Tibial nerve (tissue), 4 donors: ENCODE measurements around the gene NRXN3. TPM values are rescaled to one million over a fixed set of nuclear protein-coding genes. Genes with fewer than 3 reads are reported as not detected.

Source experiments
- DNase-seq, 2 donors: peaks; one replicate each; pipeline ENCODE4 v3.0.0-alpha.2; 2019; ENCODE audit warnings: low spot score in 2 of 2
- H3K27ac ChIP-seq, 4 donors: fragments of 200-600 bp; sonication (generic) in 3 of 4; one replicate each; pipeline ENCODE4 v1.5.1; 2017 to 2019; ENCODE audit warnings: mild to moderate bottlenecking in 1 of 4
- H3K27me3 ChIP-seq, 2 donors: fragments of 200-600 bp; sonication (generic) in 1 of 2; one replicate each; pipeline versions ENCODE4 v1.5.1 to v1.6.0; 2017 to 2019
- H3K36me3 ChIP-seq, 3 donors: fragments of 200-600 bp; sonication (generic); one replicate each; pipeline ENCODE4 v1.5.1; 2018 to 2019
- H3K4me1 ChIP-seq, 4 donors: fragments of 200-600 bp; sonication (generic) in 3 of 4; one replicate each; pipeline ENCODE4 v1.5.1; 2017 to 2019
- H3K4me3 ChIP-seq, 4 donors: fragments of 200-600 bp; sonication (generic) in 3 of 4; one replicate each; pipeline ENCODE4 v1.5.1; 2017 to 2019; ENCODE audit warnings: mild to moderate bottlenecking in 1 of 4, moderate library complexity in 1 of 4
- H3K9me3 ChIP-seq, 4 donors: fragments of 200-600 bp; sonication (generic) in 3 of 4; one replicate each; pipeline ENCODE4 v1.5.1; 2017 to 2019
- CTCF ChIP-seq, 5 experiments: fragments of 200-600 bp in 3 of 5; fragments of 450-650 bp in 2 of 5; sonication (generic) in 3 of 5; IDR thresholded peaks; one replicate each; pipeline ENCODE4 v1.5.1; 2016 to 2019; ENCODE audit warnings: antibody characterized with exemption in 5 of 5, mild to moderate bottlenecking in 3 of 5, moderate library complexity in 2 of 5
- EP300 ChIP-seq, 2 donors: sonication (generic); formaldehyde crosslinking; IDR thresholded peaks; one replicate each; pipeline ENCODE4 v1.6.1; 2017; ENCODE audit warnings: antibody characterized with exemption in 2 of 2, mild to moderate bottlenecking in 1 of 2
- POLR2A ChIP-seq, 2 donors: fragments of 450-650 bp; IDR thresholded peaks; one replicate each; pipeline ENCODE4 v1.6.1; 2017; ENCODE audit warnings: antibody characterized with exemption in 2 of 2, mild to moderate bottlenecking in 2 of 2, moderate library complexity in 2 of 2
- WGBS, 2 donors: methylation state at CpG; one replicate each; pipeline ENCODE4 v1.1.5; 2018; 5-methylcytosine and 5-hydroxymethylcytosine counted together
- total RNA-seq, 4 donors: library from RNA; depleted of rRNA; stranded (reverse); fragments of >200 nt; gene quantifications; one replicate each; pipeline ENCODE4 v1.1.0, GENCODE V29; 2016

The NRXN3 gene
- total RNA-seq, 4 donors from 2014 or later: 16.7 to 52.2 (median 19.7) TPM

DNA sequence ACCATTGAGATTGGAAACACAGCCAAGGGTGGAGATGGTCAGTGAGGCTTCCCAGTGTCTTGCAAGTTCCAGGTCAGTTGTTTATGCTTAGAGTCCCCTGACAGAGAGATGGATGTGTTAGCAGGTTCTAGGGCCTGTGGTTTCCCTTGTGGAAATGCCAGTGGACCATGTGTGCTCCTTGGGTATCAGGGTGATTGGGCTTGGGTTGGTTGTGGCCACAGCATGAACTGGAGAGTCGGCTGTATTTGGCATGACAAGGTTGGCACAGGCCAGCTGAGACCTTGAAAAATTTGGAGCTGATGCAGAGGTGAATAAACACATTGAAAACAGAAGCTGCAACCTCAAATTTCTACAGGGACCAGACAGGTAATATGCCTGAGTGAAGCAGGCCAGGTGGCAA, 1373.2 kb downstream of the NRXN3 start:
- WGBS, 2 donors: 87 to 93% methylated on average over 1 of the region's 1 CpG
- no peak for DNase-seq
- Histone ChIP-seq H3K4me3 (no peak overlapping the region), H3K36me3 (no peaks in the 10 kb centered on the region), H3K27ac (no peak overlapping the region), H3K9me3 (no peaks in the 10 kb centered on the region), H3K4me1 (peaks cover 0 to 9% (median 0%) of the 10 kb centered on the region in 4 donors), H3K27me3 (no peaks in the 10 kb centered on the region)
- no peak for TF ChIP-seq POLR2A (IDR thresholded peaks at IDR 0.05)
- no peak for TF ChIP-seq CTCF (IDR thresholded peaks at IDR 0.05)
- no peak for TF ChIP-seq EP300 (IDR thresholded peaks at IDR 0.05)

DNA sequence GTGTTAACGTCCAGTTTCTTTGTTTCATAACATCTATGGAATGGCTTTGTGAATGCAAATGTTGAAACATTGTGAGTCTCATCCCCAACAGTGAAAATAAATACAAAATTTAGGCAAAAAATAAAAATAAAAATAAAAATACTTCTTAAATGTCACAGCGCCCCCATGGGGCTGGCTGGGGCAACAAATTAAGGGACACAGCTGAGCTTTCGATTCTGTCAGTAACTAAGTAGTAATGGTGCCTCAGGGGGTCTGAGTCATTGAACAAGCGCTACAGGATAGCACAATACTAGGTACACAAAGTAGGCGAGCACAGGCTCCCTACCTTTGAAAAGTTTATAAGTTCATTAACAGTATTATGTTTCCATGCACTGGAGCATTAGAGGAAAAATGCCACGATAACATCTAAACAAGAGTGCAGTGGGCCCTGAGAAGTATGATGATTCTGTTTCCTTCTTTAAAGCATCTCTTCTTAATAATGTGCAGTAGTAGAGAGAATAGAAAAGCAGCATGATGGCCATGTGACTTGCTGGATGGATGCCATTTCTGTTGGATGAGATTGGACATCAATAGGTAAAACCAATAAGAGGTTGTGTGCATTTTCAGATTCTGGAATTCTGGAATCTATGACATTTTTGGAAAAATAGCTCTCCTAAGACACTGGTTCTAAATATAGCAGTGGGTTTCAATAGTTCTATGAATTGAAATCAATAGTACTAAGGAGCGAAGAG, 1374.0 kb downstream of the NRXN3 start:
- no peak for DNase-seq
- H3K27ac ChIP-seq: no peak overlapping the region
- H3K9me3 ChIP-seq: no peaks in the 10 kb centered on the region
- H3K4me1 ChIP-seq: peaks cover 0 to 9% (median 0%) of the 10 kb centered on the region in 4 donors
- H3K36me3 ChIP-seq: no peaks in the 10 kb centered on the region
- 62 to 72% methylated on average over 7 of the region's 7 CpGs for WGBS, 2 donors
- H3K4me3 ChIP-seq: no peak overlapping the region
- no peaks in the 10 kb centered on the region for H3K27me3 ChIP-seq
- no peak for TF ChIP-seq POLR2A (IDR thresholded peaks at IDR 0.05)
- TF ChIP-seq CTCF (IDR thresholded peaks at IDR 0.05): peak in 2 of 5 experiments; percentile 7 to 28

DNA sequence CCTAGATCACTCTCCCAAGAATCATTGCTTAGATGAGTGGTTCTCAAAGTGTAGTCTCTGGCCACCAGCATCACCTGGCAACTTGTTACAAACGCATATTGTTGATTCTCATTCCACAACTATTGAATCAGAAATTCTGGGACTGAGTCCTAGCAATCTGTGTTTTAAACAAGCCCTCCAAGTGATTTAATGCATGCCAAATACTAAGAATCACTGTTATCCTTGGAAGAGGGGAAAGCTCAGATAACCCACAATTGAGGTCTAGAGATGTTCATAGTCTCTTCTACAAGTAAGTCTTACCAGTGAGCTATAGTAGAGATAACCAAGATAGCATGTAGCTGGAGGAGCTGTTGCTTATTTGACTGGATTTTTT, 1374.5 kb downstream of the NRXN3 start:
- WGBS, 2 donors: 46 to 75% methylated on average over 1 of the region's 1 CpG
- Histone ChIP-seq H3K36me3 (no peaks in the 10 kb centered on the region), H3K27ac (no peak overlapping the region), H3K4me3 (no peak overlapping the region), H3K4me1 (peaks cover 0 to 9% (median 0%) of the 10 kb centered on the region in 4 donors), H3K27me3 (no peaks in the 10 kb centered on the region), H3K9me3 (no peaks in the 10 kb centered on the region)
- no peak for TF ChIP-seq POLR2A (IDR thresholded peaks at IDR 0.05)
- TF ChIP-seq EP300 (IDR thresholded peaks at IDR 0.05): no peak
- TF ChIP-seq CTCF (IDR thresholded peaks at IDR 0.05): no peak
- no peak for DNase-seq

- TF ChIP-seq EP300 (IDR thresholded peaks at IDR 0.05): no peak
- TF ChIP-seq POLR2A (IDR thresholded peaks at IDR 0.05): no peak
- no peak for TF ChIP-seq CTCF (IDR thresholded peaks at IDR 0.05)
- H3K9me3 ChIP-seq: no peaks in the 10 kb centered on the region
- WGBS, 2 donors: 81 to 83% methylated on average over 1 of the region's 1 CpG
- no peak overlapping the region for H3K4me3 ChIP-seq
- DNase-seq: no peak
- no peaks in the 10 kb centered on the region for H3K36me3 ChIP-seq
- H3K27me3 ChIP-seq: no peaks in the 10 kb centered on the region
- peaks cover 0 to 12% (median 0%) of the 10 kb centered on the region in 4 donors for H3K4me1 ChIP-seq
- H3K27ac ChIP-seq: no peak overlapping the region
Measured at GRCh38 chr14:79548836-79549235, 1378.7 kb downstream of the NRXN3 start.

GRCh38 chr14:79549515-79549914, 1379.3 kb downstream of the NRXN3 start:
- no peak overlapping the region for H3K27ac ChIP-seq
- H3K9me3 ChIP-seq: no peaks in the 10 kb centered on the region
- no peak for DNase-seq
- H3K4me1 ChIP-seq: peaks cover 0 to 5% (median 0%) of the 10 kb centered on the region in 4 donors
- H3K4me3 ChIP-seq: no peak overlapping the region
- H3K27me3 ChIP-seq: no peaks in the 10 kb centered on the region
- TF ChIP-seq CTCF (IDR thresholded peaks at IDR 0.05) (no peak), POLR2A (IDR thresholded peaks at IDR 0.05) (no peak), EP300 (IDR thresholded peaks at IDR 0.05) (no peak)
- 82 to 85% methylated on average over 5 of the region's 5 CpGs for WGBS, 2 donors
- no peaks in the 10 kb centered on the region for H3K36me3 ChIP-seq
